HepG2 (cell line): ENCODE data around the gene DNAJC18.

ENCODE experiments used
- REPIN1 ChIP-seq: sonication (generic); formaldehyde crosslinking; IDR thresholded peaks from 2 replicates; pipeline ENCODE4 v1.8.0; 2022; ENCODE audit warnings: missing genetic modification reagents, low read depth, mild to moderate bottlenecking, borderline replicate concordance
- ZNF674 ChIP-seq: sonication (generic); formaldehyde crosslinking; IDR thresholded peaks from 2 replicates; pipeline ENCODE4 v1.5.0; 2020; ENCODE audit warnings: low read depth, mild to moderate bottlenecking, missing genetic modification reagents

DNA sequence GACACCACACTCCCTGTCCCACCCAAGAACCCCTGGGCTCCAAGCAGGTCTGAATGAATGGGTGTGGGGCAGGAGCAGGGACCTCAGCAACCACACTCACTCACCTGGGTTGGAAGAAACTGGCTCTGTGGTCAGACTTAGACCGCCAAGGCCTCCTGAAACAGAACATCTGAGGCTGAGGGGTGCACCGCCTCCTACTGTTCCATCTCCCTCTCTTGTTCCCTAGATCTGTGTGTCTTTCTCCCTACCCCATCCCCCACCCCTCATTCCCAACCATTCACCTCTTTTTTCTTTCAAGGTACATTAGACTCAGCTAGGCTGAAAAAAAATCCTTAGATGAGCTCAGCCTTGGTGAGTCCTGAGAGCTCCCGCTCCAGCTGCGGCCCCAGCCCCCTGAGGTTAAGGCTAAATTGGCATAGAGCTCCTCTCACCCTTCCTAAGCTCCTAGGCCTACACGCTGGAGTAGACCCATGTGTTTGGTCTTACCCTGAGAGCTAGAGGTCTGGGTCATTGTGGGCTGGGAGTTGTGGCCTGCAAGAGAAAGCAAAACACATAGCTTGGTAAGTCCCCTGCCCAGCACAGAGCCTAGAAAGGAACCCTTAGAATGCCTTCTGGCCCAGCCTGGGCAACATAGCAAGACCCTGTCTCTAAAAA, 18.5 kb upstream of the DNAJC18 start:
- no peak for TF ChIP-seq ZNF674
- no peak for TF ChIP-seq REPIN1 (CRISPR knock-in tag)
